ENCODE data around the gene CBX1. TPM values are rescaled to one million over a fixed set of nuclear protein-coding genes. Genes with fewer than 3 reads are reported as not detected.

The CBX1 gene
- total and polyA plus RNA-seq, 3 donors from 2014 or later = 59.9 to 123 (median 70.1) TPM

GRCh38 chr17:48052956-48053757, 48.1 kb downstream of the CBX1 start:
- no peaks in the 10 kb centered on the region for H3K27me3 ChIP-seq
- H3K9me3 ChIP-seq = no peaks in the 10 kb centered on the region
- DNase-seq = peak; percentile 94
- peaks cover 60% of the 10 kb centered on the region for H3K4me1 ChIP-seq
- H3K4me3 ChIP-seq = peak overlapping the region in 1 of 2 donors; percentile 40
- TF ChIP-seq CTCF (IDR thresholded peaks at IDR 0.05) (no peak), POLR2A (IDR thresholded peaks at IDR 0.05) (no peak)
- WGBS, 2 donors = 21 to 32% methylated on average over 5 of the region's 5 CpGs
- H3K36me3 ChIP-seq (ENCODE audit: low read depth, missing control alignments) = no peaks in the 10 kb centered on the region
- intact Hi-C loops (cut with DNase I; ENCODE audit: low total_unique reads) = no loop called here
- peak overlapping the region; percentile 98 to 99 for H3K27ac ChIP-seq

- TF ChIP-seq POLR2A (IDR thresholded peaks at IDR 0.05) (no peak), CTCF (IDR thresholded peaks at IDR 0.05) (peak in 1 of 3 experiments; percentile 19)
- Histone ChIP-seq H3K4me1 (peaks cover 63% of the 10 kb centered on the region), H3K4me3 (peak overlapping the region in 1 of 2 donors; percentile 9)
These were observed 49.4 kb downstream of the CBX1 start for GRCh38 chr17:48051706-48052486.

GRCh38 chr17:48051283-48051682, 50.0 kb downstream of the CBX1 start:
- Histone ChIP-seq H3K9me3 (no peaks in the 10 kb centered on the region), H3K27ac (peak overlapping the region; percentile 98 to 99), H3K4me1 (peaks cover 66% of the 10 kb centered on the region), H3K27me3 (no peaks in the 10 kb centered on the region), H3K36me3 (ENCODE audit: low read depth, missing control alignments) (no peaks in the 10 kb centered on the region), H3K4me3 (peak overlapping the region in 1 of 2 donors; percentile 9)
- WGBS, 2 donors = 59 to 83% methylated on average over 10 of the region's 10 CpGs
- intact Hi-C loops (cut with DNase I; ENCODE audit: low total_unique reads) = no loop called here
- no peak for TF ChIP-seq POLR2A (IDR thresholded peaks at IDR 0.05)
- TF ChIP-seq CTCF (IDR thresholded peaks at IDR 0.05) = no peak
- no peak for DNase-seq

More at GRCh38 chr17:48051706-48052486, 49.4 kb downstream of the CBX1 start:
- Histone ChIP-seq H3K9me3 (no peaks in the 10 kb centered on the region), H3K27me3 (no peaks in the 10 kb centered on the region), H3K36me3 (ENCODE audit: low read depth, missing control alignments) (no peaks in the 10 kb centered on the region), H3K27ac (peak overlapping the region; percentile 98 to 99)
- intact Hi-C loops (cut with DNase I; ENCODE audit: low total_unique reads) = no loop called here
- 43 to 44% methylated on average over 5 of the region's 5 CpGs for WGBS, 2 donors
- peak; percentile 89 for DNase-seq

- peak; percentile 93 for DNase-seq
- Histone ChIP-seq H3K4me3 (peak overlapping the region; percentile 80 to 96), H3K27me3 (no peaks in the 10 kb centered on the region), H3K36me3 (ENCODE audit: low read depth, missing control alignments) (no peaks in the 10 kb centered on the region), H3K27ac (peak overlapping the region; percentile 98 to 99), H3K4me1 (peaks cover 44% of the 10 kb centered on the region), H3K9me3 (no peaks in the 10 kb centered on the region)
- 0% methylated on average over 18 to 52 of the region's 53 CpGs for WGBS, 2 donors
- intact Hi-C loops (cut with DNase I; ENCODE audit: low total_unique reads) = no loop called here
- TF ChIP-seq CTCF (IDR thresholded peaks at IDR 0.05) (no peak), POLR2A (IDR thresholded peaks at IDR 0.05) (no peak)
These were observed 52.7 kb downstream of the CBX1 start for GRCh38 chr17:48048384-48049126.

All from testis (tissue), 3 donors.